C4-2B (cell line): ENCODE measurements around the gene SGPL1.

Source experiments
- CTCF ChIP-seq: fragments of 450-650 bp; conservative IDR thresholded peaks from 2 replicates; pipeline ENCODE4 v1.5.1; 2017; ENCODE audit warnings: mild to moderate bottlenecking
- ZFX ChIP-seq: fragments of 450-650 bp; IDR thresholded peaks from 2 replicates; pipeline ENCODE4 v1.6.1; 2017

GRCh38 chr10:70853038-70853437 lies 37.3 kb downstream of the SGPL1 start:
- TF ChIP-seq ZFX (no peak), CTCF (no peak)
